NCI-H82 (cell line): Measurements from ENCODE around the gene OR2V2.
"Not testable (repeated sequence)": the region's sequence is repeated elsewhere in the genome, so short reads cannot be mapped to it uniquely, and the experiment has no call there.

Source experiments
- DNase-seq: peaks from one replicate; lab custom pipeline; 2025; lab: John Stamatoyannopoulos, UW

The OR2V2 gene

GRCh38 chr5:181169459-181170236 lies 22.3 kb downstream of the OR2V2 start:
- peak; percentile 92 for DNase-seq

GRCh38 chr5:181170237-181170825 lies 22.9 kb downstream of the OR2V2 start:
- peak; percentile 48 for DNase-seq

- DNase-seq = no peak
Observed at GRCh38 chr5:181170996-181171395, 23.6 kb downstream of the OR2V2 start.

- no peak for DNase-seq
Observed at GRCh38 chr5:181171782-181172181, 24.4 kb downstream of the OR2V2 start.

- DNase-seq = no peak
Observed at GRCh38 chr5:181173027-181173419, 25.6 kb downstream of the OR2V2 start.

GRCh38 chr5:181173420-181174342 lies 26.3 kb downstream of the OR2V2 start:
- no peak for DNase-seq

- no peak for DNase-seq
Observed at GRCh38 chr5:181176254-181176952, 29.0 kb downstream of the OR2V2 start.

GRCh38 chr5:181177559-181177958 lies 30.2 kb downstream of the OR2V2 start:
- not testable (repeated sequence) for DNase-seq

- DNase-seq = no peak
Observed at GRCh38 chr5:181181650-181182565, 34.5 kb downstream of the OR2V2 start.

- DNase-seq = no peak
Observed at GRCh38 chr5:181182651-181183050, 35.3 kb downstream of the OR2V2 start.

GRCh38 chr5:181184845-181185216 lies 37.4 kb downstream of the OR2V2 start:
- no peak for DNase-seq

GRCh38 chr5:181185560-181185959 lies 38.2 kb downstream of the OR2V2 start:
- DNase-seq = no peak

GRCh38 chr5:181186022-181186421 lies 38.6 kb downstream of the OR2V2 start:
- no peak for DNase-seq

GRCh38 chr5:181186986-181187499 lies 39.7 kb downstream of the OR2V2 start:
- no peak for DNase-seq

GRCh38 chr5:181187500-181188213 lies 40.3 kb downstream of the OR2V2 start:
- DNase-seq = no peak

GRCh38 chr5:181188700-181189362 lies 41.4 kb downstream of the OR2V2 start:
- no peak for DNase-seq

GRCh38 chr5:181189363-181189961 lies 42.1 kb downstream of the OR2V2 start:
- no peak for DNase-seq

- DNase-seq = no peak
Observed at GRCh38 chr5:181189962-181190710, 42.8 kb downstream of the OR2V2 start.
